Skin of body (tissue), 2 donors: ENCODE data around the gene ARMC12. TPM values are rescaled to one million over a fixed set of nuclear protein-coding genes. Genes with fewer than 3 reads are reported as not detected.

Experiments
- DNase-seq: peaks from one replicate; lab custom pipeline; 2025; lab: John Stamatoyannopoulos, UW
- total RNA-seq: library from RNA; depleted of rRNA; stranded (reverse); fragments of >200 nt; gene quantifications from one replicate; pipeline ENCODE4 v1.2.3, GENCODE V29; 2014

ARMC12 gene
- total RNA-seq, 1 donor from 2014 or later: not detected

DNA sequence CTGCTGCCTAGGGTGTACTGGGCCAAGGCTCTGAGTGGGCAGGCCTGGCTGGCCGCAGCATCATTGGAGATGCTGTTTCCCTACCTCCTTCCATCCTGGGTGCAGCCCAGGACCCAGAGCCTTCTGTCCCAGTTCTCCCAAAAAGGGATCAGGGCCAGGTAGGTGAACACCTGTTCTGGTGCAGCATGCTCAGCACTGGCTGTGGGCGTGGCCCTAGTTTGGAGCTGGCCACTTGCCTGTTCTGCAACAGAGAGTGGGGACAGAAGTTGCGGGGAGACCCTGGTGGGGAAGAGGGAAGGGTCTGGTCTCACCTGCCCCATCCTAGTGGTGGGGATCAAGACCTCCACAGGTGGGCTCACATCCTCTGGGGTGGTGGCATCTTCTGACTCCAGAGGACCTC is 1.4 kb upstream of the ARMC12 start:
- no peak for DNase-seq

DNA sequence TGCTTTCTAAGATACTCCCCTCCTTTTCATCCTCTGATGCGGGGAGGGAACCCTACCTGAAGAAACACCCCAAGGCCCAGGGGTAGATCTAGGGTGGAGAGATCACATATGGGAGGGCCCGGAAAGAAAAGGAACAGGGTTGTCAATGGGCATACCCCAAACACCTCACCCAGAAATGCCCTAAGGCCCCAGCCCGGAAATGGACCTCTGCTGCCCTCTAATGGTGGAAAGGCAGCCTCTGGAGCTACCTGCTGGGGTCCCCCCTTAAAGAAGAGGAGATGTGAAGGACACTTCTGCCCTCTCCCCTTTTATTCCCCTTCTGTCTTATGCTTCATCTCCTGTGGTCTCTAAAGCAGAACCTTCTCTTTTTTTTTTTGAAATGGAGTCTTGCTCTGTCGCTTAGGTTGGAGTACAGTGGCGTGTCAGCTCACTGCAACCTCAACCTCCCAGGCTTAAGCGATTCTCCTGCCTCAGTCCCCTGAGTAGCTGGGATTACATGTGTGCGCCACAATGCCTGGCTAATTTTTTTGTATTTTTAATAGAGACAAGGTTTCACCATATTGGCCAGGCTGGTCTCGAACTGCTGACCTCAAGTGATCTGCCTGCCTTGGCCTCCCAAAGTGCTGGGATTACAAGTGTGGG is 458 bp upstream of the ARMC12 start:
- no peak for DNase-seq

DNA sequence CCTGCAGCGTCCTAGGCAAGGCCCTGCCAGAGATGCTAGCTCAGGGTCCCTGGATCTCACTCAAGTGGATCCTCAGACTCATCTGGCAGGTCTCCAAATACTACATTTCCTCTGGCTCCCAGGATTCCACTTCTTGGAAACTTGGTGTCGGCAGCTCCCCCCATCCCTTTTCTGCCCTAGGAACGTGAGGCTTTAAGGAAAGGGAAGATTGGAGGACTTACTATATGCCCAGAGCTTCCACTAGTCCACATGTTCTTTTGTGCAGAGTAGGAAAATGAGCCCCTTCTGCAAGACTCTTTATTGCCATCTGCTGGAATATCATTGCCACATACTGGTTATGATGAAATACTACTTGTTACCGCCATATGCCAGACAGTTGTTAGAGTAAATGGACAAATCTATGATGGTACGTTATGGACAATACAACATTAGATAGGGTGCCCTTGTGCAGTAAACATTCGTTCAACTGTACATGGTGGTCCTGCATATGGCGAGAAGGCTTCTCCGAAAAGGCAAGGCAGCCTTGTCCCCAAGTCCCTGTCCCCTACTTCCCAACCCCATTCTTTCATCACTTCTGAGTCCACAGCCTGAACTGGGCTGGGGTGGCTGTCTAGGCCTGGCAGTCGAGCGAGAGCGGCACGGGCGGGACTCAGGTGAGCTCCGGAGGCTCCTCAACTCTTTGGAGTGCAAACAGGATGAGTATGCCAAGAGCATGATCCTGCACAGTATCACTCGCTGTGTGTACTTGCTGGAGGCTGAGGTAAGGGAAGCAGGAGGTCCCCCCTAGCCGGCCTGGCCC is 780 bp downstream of the ARMC12 start:
- peak; percentile 84 for DNase-seq

DNA sequence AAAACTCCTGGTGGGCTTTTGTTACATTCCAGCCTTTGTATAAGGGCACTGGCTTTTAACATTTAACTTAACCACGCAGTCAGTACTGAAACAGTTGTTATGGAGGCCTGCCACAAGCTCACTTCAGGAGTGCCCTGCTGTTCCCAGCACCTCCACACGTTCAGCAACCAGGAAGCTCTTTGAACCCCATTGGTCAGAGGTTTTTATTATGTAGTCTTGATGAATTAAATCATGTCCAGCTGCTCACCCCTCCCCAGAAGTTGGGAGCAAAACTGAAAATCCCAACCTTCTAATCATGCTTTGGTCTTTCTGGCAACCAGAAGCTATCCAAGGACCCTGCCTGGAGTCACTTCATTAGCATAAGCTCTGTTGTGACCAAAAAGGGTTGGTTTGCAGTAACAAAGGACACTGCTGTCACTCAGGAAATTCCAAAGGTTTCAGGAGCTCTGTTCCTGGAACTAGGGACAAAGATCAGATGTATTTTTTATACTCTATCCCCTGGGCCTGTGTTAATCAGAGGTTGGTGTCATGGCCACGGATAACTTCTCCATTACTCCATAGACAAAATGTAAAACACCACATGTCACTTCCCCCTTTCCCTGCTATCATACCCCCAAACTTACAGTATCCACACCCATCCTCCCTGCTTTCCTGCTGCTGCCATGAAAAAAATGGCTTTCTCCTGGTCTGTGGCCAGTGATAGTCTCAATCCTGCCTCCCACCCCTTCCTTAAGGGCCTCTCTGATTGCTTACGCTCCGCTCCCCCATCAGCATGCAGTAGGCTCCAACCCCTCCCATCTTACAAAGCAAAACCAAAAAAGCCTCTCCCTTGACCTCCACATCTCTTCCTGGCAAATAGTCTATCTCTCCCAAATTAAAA is 3.1 kb downstream of the ARMC12 start:
- DNase-seq: no peak

DNA sequence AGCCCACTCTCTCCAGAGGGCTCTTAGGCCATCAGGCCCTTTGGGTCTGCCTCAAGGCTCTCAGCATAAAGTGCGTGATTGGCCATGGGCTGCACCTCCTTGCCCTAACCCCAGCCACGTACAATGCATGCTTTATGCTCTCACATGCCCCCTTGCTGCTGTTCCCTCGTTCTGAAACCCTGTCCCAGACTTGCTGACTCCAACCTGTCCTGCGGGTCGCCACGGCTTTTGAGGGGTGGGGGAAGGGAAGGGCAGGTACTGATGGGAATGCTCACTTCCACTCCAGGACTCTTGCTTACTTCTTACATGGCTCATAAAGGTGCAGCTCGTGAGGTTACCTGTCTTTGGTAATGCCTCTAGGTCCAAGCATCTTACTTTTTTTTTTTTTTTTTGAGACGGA is 6.0 kb downstream of the ARMC12 start:
- no peak for DNase-seq

DNA sequence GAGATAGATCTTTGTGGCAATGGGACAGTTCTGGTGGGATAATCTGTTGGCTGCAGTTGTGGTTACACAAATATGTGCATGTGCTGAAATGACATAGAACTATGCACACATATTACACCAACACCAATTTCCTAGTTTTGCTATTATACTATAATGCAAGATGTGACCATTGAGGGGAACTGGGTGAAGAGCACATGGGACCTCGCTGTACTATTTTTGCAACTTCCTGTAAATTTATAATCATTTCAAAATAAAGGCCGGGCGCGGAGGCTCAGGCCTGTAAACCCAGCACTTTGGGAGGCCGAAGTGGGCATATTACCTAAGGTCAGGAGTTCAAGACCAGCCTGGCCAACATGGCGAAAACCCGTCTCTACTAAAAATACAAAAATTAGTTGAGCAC is 8.7 kb downstream of the ARMC12 start:
- DNase-seq: no peak

DNA sequence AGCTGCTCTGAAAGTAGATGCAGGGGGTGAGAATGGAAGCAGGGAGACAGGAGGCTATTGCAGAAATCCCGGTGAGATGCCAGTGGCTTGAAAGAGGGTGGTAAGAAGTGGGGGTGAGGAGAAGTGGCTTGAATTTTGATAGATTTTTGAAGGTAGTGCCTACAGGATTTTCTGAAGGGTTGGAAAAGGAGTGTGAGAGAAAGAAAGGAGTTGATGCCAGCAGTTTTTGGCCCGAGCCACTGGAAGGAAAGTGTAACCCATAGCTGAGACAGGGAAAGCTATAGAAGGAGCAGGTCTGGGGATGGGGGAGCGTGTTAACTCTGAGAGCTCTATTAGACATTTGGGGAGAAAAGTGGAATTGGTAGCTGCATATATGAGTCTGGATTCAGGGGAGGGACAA is 9.7 kb downstream of the ARMC12 start:
- DNase-seq: no peak

DNA sequence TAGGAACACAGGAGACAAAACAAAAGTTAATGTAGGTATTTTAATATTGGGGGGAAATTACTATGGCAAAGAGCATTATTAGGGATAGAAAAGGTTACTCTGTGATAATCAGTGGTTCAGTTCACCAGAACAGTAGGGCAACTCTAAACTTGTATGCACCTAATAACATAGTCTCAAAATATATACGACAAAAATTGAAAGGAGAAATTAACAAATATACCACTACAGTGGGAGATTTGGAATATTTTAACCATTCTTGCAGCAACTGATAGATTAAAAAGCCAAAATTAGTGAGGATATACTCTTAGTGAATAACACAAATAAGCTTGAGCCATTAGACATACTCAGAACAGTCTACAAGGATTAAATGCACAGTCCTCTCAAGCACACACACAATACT is 11.0 kb downstream of the ARMC12 start:
- no peak for DNase-seq

DNA sequence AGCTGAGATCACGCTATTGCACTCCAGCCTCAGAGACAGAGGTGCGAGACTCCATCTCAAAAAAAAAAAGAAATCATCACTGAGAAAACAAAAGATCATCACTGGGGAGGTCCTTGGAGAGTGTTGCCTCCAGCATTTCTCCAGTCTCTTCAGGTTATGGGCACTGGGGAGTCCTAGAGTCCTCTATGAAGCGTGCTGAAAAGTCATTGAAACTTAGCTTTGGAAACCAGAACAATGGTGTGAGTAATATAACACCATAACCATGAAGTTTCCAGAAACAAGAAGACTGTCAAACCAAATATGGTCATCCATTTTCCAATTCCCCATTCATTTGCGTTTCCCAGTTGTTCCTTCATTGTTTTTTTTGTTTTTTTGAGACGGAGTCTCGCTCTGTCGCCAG is 13.7 kb downstream of the ARMC12 start:
- no peak for DNase-seq

DNA sequence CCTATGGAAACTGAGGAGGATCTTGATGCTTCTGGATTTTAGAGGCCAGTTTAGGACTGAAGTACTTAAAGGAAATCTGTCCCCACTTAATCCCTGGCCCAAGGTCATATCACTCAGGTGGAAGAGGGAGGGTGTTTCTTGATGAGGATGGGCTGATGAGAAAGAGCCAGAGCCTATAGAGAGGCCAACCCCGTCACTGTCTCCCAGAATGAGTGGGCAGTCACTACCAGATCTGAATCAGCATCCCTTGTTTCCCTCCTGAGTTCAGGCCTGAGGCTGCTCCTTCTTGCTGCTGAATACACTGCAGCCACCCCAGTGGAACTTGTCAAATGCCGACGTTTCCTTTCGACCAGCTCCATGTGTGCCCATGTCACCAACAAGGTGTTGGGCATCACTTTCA is 14.8 kb downstream of the ARMC12 start:
- DNase-seq: no peak

DNA sequence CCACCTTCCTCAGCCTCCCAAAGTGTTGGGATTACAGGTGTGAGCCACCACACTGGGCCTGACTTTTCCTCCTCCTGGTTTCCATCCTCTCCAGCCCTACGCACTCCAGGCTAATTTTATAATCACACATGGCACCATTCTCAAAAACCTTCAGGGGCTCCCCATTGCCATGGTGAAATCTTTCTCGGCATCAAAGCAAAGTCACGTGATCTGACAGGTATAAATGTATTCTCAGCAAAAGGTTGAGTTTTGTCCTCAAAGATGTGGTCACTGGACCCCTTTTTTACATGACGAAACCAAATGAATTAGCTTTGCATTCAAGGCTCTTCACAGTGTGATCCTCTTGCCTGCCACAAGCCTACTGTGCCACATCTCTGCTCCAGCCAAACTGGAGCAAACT is 15.5 kb downstream of the ARMC12 start:
- no peak for DNase-seq

DNA sequence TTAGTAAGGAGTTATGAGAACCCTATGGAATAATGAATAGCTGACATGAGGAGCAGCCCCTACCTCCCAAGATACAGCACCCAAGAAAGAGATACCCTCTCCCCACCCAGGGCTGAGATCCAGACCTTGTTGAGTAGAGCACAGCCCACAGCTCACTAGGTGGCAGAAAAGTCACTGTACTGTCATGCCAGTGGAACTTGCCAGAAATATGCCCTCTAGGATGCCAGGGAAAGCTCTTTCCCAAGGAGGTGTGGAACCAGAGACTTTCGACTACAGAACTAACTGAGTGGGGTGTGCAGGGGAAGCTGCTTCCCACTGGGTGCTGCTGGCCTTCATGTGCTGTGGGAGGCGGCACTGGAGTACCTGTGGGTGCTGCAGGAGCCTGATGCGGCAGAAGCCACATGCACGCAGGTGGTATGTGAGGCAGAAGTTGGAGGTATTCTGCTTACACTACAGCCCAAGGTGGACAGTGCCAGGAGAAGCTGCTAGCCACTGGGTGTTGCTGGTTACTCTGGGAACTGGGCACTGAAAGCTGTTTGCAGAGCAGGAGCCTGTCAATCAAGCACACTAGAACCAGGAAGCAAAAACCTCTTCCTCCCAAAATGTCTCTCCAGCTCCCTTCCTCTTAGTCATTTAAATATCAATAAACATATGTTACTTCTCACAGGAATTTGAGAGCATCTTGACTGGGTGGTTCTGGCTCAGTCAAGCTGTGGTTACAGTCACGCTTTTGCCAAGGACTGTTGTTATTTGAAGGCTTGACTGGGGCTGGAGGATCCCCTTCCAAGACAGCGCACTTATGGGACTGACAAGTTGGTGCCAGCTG is 17.8 kb downstream of the ARMC12 start:
- no peak for DNase-seq

DNA sequence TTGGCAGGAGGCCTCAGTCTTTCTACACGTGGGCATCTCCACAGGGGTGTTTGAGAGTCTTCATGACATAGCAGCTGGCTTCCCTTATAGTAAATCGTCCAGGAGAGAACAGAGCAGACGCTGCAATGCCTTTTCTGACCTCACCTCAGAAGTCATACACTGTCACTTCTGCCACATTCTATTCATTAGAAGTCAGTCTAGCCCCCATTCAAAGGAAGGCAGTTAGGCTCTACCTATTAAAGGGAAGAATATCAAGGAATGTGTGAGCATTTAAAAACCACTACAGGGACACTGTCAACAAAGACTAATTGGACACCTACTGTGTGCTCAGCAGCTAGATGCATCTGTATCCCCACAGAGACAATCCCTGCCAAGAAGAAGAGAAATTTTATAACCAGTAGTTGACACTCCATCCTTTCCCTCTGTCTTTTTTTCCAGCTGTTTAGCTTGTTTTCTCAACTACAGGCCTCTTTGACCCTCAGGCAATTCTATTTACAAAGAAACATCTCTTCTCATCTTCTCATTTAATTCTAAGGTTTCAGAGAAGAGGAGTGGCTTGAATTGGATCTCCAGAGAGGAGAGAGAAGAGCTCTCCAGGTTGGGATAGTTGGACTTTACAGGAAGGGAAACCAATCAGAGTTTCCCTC is 18.6 kb downstream of the ARMC12 start:
- no peak for DNase-seq

DNA sequence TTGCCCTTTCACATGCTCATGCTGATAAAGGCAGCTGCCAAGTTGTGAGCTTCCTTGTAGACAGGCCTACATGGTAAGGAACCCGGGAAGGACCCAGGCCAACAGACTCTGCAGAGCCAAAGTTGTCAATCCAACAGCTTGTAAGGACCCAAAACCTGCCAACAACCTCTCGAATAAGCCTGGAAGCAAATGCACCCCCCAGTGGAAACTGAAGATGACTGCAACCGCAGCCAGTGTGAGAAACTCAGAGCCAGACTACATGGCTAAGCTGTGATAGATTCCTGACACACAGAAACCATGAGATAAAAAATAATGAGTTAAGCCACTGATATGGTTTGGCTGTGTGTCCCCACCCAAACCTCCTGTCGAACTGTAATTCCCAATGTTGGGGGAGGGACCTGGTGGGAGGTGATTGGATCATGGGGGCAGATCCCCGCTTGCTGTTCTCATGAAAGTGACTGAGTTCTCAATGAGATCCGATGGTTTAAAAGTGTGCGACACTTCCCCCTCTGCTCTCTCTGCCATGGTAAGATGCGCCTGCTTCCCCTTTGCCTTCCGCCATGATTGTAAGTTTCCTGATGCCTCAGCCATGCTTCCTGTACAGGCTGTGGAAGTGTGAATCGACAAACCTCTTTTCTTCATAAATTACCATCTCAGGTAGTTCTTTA is 20.8 kb downstream of the ARMC12 start:
- no peak for DNase-seq

DNA sequence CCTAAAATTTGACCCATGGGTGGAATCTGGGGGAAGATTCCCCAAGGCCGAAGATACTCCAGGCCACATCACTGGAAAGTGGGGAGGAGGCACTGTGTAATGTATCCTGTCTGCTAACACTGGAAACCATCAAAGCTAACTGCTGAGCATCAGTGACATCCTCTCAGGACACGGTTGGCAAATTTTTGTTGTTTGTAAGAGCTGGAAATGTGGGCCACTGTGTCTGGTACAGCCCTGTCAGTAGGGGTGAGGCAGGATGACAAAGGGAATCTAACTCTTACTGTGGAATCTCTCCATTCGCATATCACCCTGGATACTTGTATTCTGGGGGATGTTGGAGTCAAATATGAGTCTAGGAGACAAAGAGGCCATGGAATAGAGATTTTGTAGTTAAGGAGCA is 22.6 kb downstream of the ARMC12 start:
- DNase-seq: no peak

DNA sequence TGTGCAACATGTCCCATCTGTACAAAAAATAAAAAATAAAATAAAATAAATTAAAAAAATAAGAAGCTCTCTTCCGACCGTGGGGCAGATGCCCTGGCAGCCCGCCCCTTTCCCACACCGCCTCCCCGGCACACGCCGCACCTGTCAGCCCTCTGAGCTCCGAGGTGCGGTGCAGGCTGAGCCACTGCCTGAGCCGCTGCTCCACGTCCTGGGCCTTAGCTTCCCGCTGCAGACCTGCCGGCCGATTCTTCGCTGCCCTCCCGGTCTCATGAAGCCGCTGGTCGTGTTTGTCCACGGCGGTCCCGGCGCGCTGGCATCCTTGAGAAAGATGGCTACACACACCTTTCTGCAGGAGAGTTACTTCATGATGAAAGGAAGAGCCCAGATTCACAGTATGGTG is 28.9 kb downstream of the ARMC12 start:
- DNase-seq: no peak

DNA sequence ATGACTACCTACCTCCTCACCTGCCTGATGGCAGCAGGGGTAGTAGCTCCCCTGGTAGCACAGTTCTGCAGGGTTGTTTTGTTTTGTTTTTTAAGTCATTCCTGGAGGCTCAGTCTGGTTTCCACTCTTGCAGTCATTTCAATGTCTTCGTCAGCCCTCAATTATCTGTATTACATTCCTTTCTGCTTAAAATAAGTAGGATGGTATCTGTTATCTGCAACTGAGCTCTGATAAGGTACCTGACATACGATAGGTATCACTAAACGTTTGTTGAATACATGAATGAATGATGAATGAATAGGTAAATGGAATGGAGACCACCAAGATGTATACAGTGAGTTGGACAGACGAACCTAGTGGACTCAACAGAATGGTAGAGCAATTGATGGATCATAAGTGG is 32.4 kb downstream of the ARMC12 start:
- DNase-seq: no peak

DNA sequence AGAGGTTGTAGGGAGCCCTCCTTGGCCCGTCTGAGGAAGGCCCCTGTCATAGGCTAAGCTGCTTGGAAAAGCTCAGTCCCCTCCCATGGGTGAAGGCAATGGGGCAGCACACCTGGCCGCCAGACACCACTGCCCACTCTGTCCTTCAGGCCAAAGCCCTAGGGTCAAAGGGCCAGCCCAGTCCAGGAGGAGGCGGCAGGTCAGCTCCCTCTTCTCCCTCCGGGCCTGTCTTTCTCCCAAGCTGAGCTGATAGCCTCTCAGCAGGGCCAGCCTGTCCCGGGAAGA is 34.5 kb downstream of the ARMC12 start:
- DNase-seq: no peak

DNA sequence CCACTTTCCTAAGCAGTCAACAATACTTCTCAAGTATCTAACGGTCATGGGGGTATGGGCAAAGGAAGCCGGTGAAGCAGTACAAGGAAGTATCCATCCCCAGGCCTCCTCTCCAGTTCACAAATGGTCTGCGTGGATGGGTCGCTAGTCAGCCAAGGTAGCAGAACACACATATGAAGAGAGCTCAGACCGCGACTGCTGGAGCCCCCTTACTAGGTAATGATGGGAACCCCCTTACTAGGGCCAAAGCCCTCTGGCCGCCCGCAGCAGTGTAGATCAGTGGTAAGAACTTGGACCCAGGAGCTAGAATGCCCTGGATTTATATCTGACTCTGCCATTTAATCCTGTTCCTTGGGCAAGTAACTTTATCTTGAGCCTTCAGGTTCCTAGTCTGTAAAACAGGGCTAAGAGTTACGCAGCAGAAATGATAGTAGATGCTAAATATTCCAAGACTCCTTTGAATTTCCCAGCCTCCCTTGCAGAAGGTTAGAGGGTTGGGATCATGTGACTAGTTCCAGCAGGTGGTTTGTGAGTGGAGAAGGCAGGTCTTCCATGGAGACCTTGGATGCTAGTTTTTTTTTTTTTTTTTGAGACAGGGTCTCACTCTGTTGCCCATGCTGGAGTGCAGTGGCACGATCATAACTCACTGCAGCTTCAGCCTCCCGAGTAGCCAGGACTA is 37.4 kb downstream of the ARMC12 start:
- no peak for DNase-seq

DNA sequence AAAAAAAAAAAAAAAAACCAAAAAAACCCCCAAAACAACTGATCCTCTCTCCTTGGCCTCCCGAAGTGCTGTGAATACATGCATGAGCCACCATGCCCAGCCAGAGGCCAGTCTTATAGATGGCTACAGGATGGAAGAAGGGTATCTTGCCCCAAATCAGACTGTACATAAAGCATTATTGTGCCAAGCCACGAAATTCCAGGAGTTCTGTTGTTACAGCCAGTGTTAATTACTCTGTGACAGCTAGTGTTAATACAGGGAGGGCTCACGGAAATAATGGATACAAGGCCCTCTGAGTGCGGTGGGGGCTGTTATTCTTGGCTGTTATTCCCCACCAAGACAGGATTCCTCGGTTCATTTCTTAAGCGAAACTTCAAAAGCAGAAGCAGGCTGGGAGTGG is 38.2 kb downstream of the ARMC12 start:
- DNase-seq: no peak
